GM12878 (cell line): ENCODE measurements around the gene PKNOX1. TPM values are rescaled to one million over a fixed set of nuclear protein-coding genes. Genes with fewer than 3 reads are reported as not detected.
"Not testable (repeated sequence)": the region's sequence is repeated elsewhere in the genome, so short reads cannot be mapped to it uniquely, and the experiment has no call there.

ENCODE experiments used
- ATAC-seq: fragments of 200-7000 bp; cut with Tn5 transposase; 3 replicates; pipeline ENCODE4 v1.9.1; 2020; ENCODE audit warnings: mild to moderate bottlenecking, moderate library complexity
- BruUV-seq: library from RNA; stranded (reverse); fragments of 400-500 nt; replicated peaks from 2 replicates; lab custom pipeline; 2021; lab: Mats Ljungman, UMichigan
- CTCF ChIA-PET: fragments of 300-600 bp; sonication (Branson Sonifier 250); formaldehyde crosslinking; extraction: SDS; loops from one replicate; lab custom pipeline; 2021; ENCODE audit warnings: inconsistent platforms; lab: Yijun Ruan, JAX
- POLR2A ChIA-PET: fragments of 350-600 bp; formaldehyde crosslinking; extraction: SDS; loops from one replicate; lab custom pipeline; 2021; ENCODE audit warnings: inconsistent platforms; lab: Charles Lee
- RAD21 ChIA-PET: fragments of 300-600 bp; sonication (Branson Sonifier 250); formaldehyde crosslinking; loops from one replicate; lab custom pipeline; 2023; ENCODE audit warnings: antibody characterized with exemption; ENCODE audit not compliant: unreplicated experiment; lab: Charles Lee
- SMC1A ChIA-PET: fragments of 300-600 bp; sonication (Branson Sonifier 250); formaldehyde crosslinking; loops from one replicate; lab custom pipeline; 2023; ENCODE audit not compliant: unreplicated experiment, uncharacterized antibody; lab: Charles Lee
- DNase-seq: peaks from one replicate; pipeline ENCODE4 v3.0.0-alpha.2; 2011; ENCODE audit warnings: low read depth, low spot score
- FAIRE-seq: peaks from 3 replicates; lab custom pipeline; 2011; peaks lifted over from hg19 to GRCh38; lab: Jason Lieb, UNC
- H2AFZ ChIP-seq: 2 replicates; pipeline ENCODE4 v1.6.0; 2011; ENCODE audit warnings: low read depth, low read length, control low read depth; ENCODE audit not compliant: control insufficient read depth
- H3K27ac ChIP-seq: 2 replicates; pipeline ENCODE4 v1.5.1; 2011; ENCODE audit warnings: control low read depth; ENCODE audit not compliant: control insufficient read depth, insufficient read depth
- H3K27me3 ChIP-seq, 2 experiments: replicated peaks in 1 of 2; 2 replicates each; pipeline versions ENCODE4 v1.6.0 to v1.6.1; 2011; ENCODE audit warnings: low read length in 1 of 2; ENCODE audit not compliant: control insufficient read depth in 2 of 2, insufficient read depth in 2 of 2
- H3K36me3 ChIP-seq, 2 experiments: 2 replicates each; pipeline ENCODE4 v1.5.1; 2011; ENCODE audit warnings: low read length in 1 of 2; ENCODE audit not compliant: control insufficient read depth in 2 of 2, insufficient read depth in 2 of 2
- H3K4me1 ChIP-seq: 2 replicates; pipeline ENCODE4 v1.6.1; 2011; ENCODE audit warnings: mild to moderate bottlenecking, low read length, moderate library complexity, mixed read lengths; ENCODE audit not compliant: control insufficient read depth, insufficient read depth
- H3K4me2 ChIP-seq: 2 replicates; pipeline ENCODE4 v1.6.0; 2011; ENCODE audit warnings: control low read depth; ENCODE audit not compliant: control insufficient read depth, insufficient read depth
- H3K4me3 ChIP-seq: fragments of 200-600 bp; sonication (generic); 2 replicates; pipeline ENCODE4 v1.5.1; 2016
- H3K79me2 ChIP-seq: 2 replicates; pipeline ENCODE4 v1.6.0; 2011; ENCODE audit warnings: low read length; ENCODE audit not compliant: control insufficient read depth, insufficient read depth
- H3K9ac ChIP-seq: 2 replicates; pipeline ENCODE4 v1.8.0; 2011; ENCODE audit warnings: low read length, control low read depth, mixed read lengths; ENCODE audit not compliant: control insufficient read depth, insufficient read depth
- H3K9me3 ChIP-seq: replicated peaks from 3 replicates; pipeline ENCODE4 v1.5.1; 2011; ENCODE audit warnings: mild to moderate bottlenecking, low read length; ENCODE audit not compliant: control insufficient read depth, insufficient read depth
- H4K20me1 ChIP-seq: 2 replicates; pipeline ENCODE4 v1.6.0; 2011; ENCODE audit not compliant: control insufficient read depth, insufficient read depth
- IKZF1 ChIP-seq: fragments of 450-650 bp; conservative IDR thresholded peaks from 2 replicates; pipeline ENCODE4 v1.6.1; 2017; ENCODE audit warnings: antibody characterized with exemption, mild to moderate bottlenecking
- NR2F1 ChIP-seq: fragments of 450-650 bp; conservative IDR thresholded peaks from 2 replicates; pipeline ENCODE4 v1.6.1; 2017; ENCODE audit warnings: mild to moderate bottlenecking
- TCF12 ChIP-seq: IDR thresholded peaks from 2 replicates; pipeline ENCODE4 v1.6.1; 2011; ENCODE audit warnings: low read depth, mild to moderate bottlenecking, low read length
- ZNF207 ChIP-seq: fragments of 450-650 bp; IDR thresholded peaks from 2 replicates; pipeline ENCODE4 v1.6.1; 2014; ENCODE audit warnings: antibody characterized with exemption, mild to moderate bottlenecking, borderline replicate concordance
- WGBS: methylation state at CpG from one replicate; pipeline ENCODE4 v1.1.6; 2016; ENCODE audit warnings: low lambda C conversion rate; ENCODE audit not compliant: insufficient replicate concordance, insufficient coverage; ENCODE audit errors: missing lambda C conversion rate; 5-methylcytosine and 5-hydroxymethylcytosine counted together
- in situ Hi-C: fragments of 300-500 bp; cut with MboI; formaldehyde crosslinking; loops from 9 replicates; pipeline ENCODE4 v1.14.3; 2018; ENCODE audit warnings: mixed read lengths
- intact Hi-C: fragments of 100-400 bp; cut with micrococcal nuclease; formaldehyde crosslinking; loops from one replicate; pipeline ENCODE4 v1.14.2; 2022; ENCODE audit not compliant: unreplicated experiment
- polyA plus RNA-seq, 11 experiments: library from polyadenylated mRNA; depleted of rRNA in 4 of 11; unstranded in 6 of 11; stranded (reverse) in 5 of 11; fragments of >200 nt; fragmentation: Nextera tagmentation in 4 of 11; fragmentation: Illumina TruSeq in 1 of 11; extraction: Ambion mirVana in 4 of 11; extraction: Trizol in 1 of 11; gene quantifications; 1 replicate in 1 of 11; 2 replicates in 10 of 11; pipeline versions ENCODE4 v1.2.1 to v1.2.3, GENCODE V29; 2011 to 2016; ENCODE audit warnings: inconsistent platforms in 2 of 11, missing spikeins in 2 of 11, low read depth in 1 of 11
- total RNA-seq, 4 experiments: library from RNA; depleted of rRNA in 3 of 4; stranded (reverse); fragments of >200 nt in 3 of 4; fragmentation: Illumina TruSeq in 1 of 4; extraction: Trizol in 1 of 4; gene quantifications; 2 replicates each; pipeline versions ENCODE4 v1.2.1 to v1.2.3, GENCODE V29; 2013 to 2021

Gene PKNOX1
- total and polyA plus RNA-seq, 10 of the 15 experiments (the other 5 are each of a cell fraction or from before 2014, with no cell fraction given), result 6.9 to 23.7 (median 13.2) TPM

- Histone ChIP-seq H3K4me2 (no peak overlapping the region), H4K20me1 (no peaks in the 10 kb centered on the region), H3K79me2 (no peaks in the 10 kb centered on the region), H2AFZ (no peak overlapping the region; the same call in 1 of the 2 replicates), H3K4me1 (peaks cover 13% of the 10 kb centered on the region), H3K36me3 (no peaks in the 10 kb centered on the region), H3K9ac (no peak overlapping the region), H3K9me3 (no peaks in the 10 kb centered on the region), H3K27me3 (no peaks in the 10 kb centered on the region), H3K4me3 (no peak overlapping the region), H3K27ac (no peak overlapping the region; the same call in 1 of the 2 replicates)
- peak; percentile 78 for FAIRE-seq
- no peak for DNase-seq
- SMC1A ChIA-PET, result interaction anchor here (0.9 kb wide), 1 partner anchor 54 kb away, joined by 3 read pairs; no protein-coding TSS in a partner anchor
- POLR2A ChIA-PET, result no interaction called here
- WGBS, result 28% methylated on average over 13 of the region's 13 CpGs
- in situ Hi-C loops, result loop anchor here (10.0 kb wide), 1 partner anchor 723 kb away; the partner anchor contains the start of genes HSF2BP and RRP1B
- peak; percentile 75 for ATAC-seq
- TF ChIP-seq NR2F1, result 0 out of 2 replicates have a peak, but pooled peaks have one; percentile 46
- no peak for TF ChIP-seq TCF12
- TF ChIP-seq ZNF207, result no peak
- 0 out of 2 replicates have a peak, but pooled peaks have one; percentile 18 for TF ChIP-seq IKZF1
- RAD21 ChIA-PET, result interaction anchor here (1.0 kb wide), 1 partner anchor 11 kb away, joined by 4 read pairs; no protein-coding TSS in a partner anchor
- CTCF ChIA-PET, result no interaction called here
- intact Hi-C loops, result no loop called here
- no TSS peak for BruUV-seq
Observed at GRCh38 chr21:42931560-42932235, 42.7 kb upstream of the PKNOX1 start.

DNA sequence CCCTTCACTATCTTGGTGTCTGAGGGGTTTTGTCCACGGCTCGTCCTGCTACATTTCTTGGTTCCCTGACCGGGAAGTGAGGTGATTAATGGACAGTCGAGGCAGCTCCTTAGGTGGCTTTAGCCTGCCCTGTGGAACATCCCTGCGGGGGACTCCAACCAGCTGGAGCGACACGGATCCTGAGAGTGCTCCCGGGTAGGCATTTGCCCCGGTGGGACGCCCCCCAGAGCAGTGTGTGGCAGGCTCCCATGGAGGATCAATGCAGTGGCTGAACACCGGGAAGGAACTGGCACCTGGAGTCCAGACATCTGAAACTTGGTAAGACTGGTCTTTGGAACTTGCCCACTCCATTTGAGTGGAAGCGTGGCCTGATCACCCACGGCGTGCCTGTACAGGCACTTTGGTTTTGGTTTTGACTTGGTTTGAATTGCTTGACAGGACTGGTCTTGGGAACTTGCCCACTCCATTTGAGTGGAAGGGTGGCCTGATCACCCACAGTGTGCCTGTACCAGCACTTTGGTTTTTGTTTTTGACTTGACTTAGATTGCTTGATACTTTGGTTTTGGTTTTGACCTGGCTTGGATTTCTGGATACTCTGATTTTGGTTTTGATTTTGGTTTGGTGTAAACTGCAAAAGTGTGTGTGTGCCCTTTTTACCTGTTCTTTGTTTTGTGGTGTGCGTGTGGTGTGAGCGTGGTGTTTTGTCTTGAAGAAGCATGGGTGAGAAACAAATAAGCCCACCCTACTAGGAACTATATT is 41.8 kb upstream of the PKNOX1 start:
- POLR2A ChIA-PET, result not testable (repeated sequence)

DNA sequence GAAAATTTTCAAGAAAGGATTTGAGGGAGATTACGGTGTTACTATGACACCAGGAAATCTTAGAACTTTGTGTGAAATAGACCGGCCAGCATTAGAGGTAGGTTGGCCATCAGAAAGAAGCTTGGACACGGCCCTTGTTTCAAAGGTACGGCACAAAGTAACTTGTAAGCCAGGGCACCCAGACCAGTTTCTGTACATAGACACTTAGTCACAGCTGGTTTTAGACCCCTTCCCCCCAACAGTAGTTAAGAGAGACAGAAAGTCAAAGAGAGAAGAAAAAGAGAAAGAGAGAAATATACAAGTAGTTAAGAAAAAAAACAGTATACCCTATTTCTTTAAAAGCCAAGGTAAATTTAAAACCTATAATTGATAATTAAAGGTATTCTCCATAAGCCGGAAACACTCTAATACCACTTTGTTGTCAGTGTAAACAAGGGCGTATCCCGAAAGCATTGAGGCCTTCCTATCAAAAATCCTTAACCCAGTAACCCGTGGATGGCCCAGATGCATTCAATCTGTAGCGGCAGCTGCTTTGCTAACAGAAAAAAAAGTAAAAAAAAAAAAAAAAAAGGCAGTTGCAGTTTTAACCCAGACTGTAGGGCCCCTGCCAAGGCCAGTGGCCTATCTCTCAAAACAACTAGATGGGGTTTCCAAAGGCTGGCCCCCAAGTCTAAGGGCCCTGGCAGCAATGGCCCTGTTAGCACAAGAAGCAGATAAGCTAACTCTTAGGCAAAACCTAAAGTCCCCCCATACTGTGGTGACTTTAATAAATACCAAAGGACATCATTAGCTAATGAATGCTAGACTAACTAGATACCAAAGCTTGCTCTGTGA is 41.0 kb upstream of the PKNOX1 start:
- SMC1A ChIA-PET, CTCF ChIA-PET, BruUV-seq, H3K9ac ChIP-seq, ATAC-seq, FAIRE-seq, H3K4me2 ChIP-seq, H3K27me3 ChIP-seq, H3K27ac ChIP-seq, DNase-seq, H4K20me1 ChIP-seq, POLR2A ChIA-PET, RAD21 ChIA-PET, H3K79me2 ChIP-seq, intact Hi-C loops, H3K36me3 ChIP-seq, H3K9me3 ChIP-seq, H2AFZ ChIP-seq, H3K4me3 ChIP-seq: not testable (repeated sequence)
- WGBS, result 96% methylated on average over 8 of the region's 9 CpGs
- peaks cover 24% of the 10 kb centered on the region for H3K4me1 ChIP-seq
- in situ Hi-C loops, result loop anchor here (10.0 kb wide), 1 partner anchor 721 kb away; the partner anchor contains the start of genes HSF2BP and RRP1B

More for the DNA sequence above, 41.8 kb upstream of the PKNOX1 start:
- 90% methylated on average over 16 of the region's 16 CpGs for WGBS
- H3K9me3 ChIP-seq, H4K20me1 ChIP-seq, BruUV-seq, H3K27ac ChIP-seq, H3K27me3 ChIP-seq, H3K79me2 ChIP-seq, DNase-seq, RAD21 ChIA-PET, ATAC-seq, H2AFZ ChIP-seq, H3K9ac ChIP-seq, FAIRE-seq, CTCF ChIA-PET, intact Hi-C loops, H3K4me3 ChIP-seq, H3K36me3 ChIP-seq: not testable (repeated sequence)
- Histone ChIP-seq H3K4me2 (0 out of 2 replicates have a peak overlapping the region, but pooled peaks have one; percentile 17), H3K4me1 (peaks cover 22% of the 10 kb centered on the region)
- SMC1A ChIA-PET, result interaction anchor here (0.9 kb wide), 1 partner anchor 53 kb away, joined by 3 read pairs; no protein-coding TSS in a partner anchor
- in situ Hi-C loops, result loop anchor here (10.0 kb wide), 1 partner anchor 722 kb away; the partner anchor contains the start of genes HSF2BP and RRP1B
